Liver (tissue), 3 donors: ENCODE data around the gene HAPLN2.
"Not testable (repeated sequence)": the region's sequence is repeated elsewhere in the genome, so short reads cannot be mapped to it uniquely, and the experiment has no call there.

Experiments
- ATF3 ChIP-seq: IDR thresholded peaks from 2 replicates; pipeline ENCODE4 v1.6.1; 2016; ENCODE audit warnings: antibody characterized with exemption
- CTCF ChIP-seq: fragments of 150-350 bp; IDR thresholded peaks from 2 replicates; pipeline ENCODE4 v1.5.1; 2017; ENCODE audit warnings: improper control_type of control experiment, low read depth, low read length; ENCODE audit not compliant: missing input control
- GABPA ChIP-seq, 2 donors: IDR thresholded peaks in 1 of 2; conservative IDR thresholded peaks in 1 of 2; 2 replicates each; pipeline ENCODE4 v1.6.1; 2016; ENCODE audit warnings: antibody characterized with exemption in 2 of 2, mild to moderate bottlenecking in 1 of 2, moderate library complexity in 1 of 2
- HNF4A ChIP-seq, 2 donors: conservative IDR thresholded peaks; 2 replicates each; pipeline ENCODE4 v1.6.1; 2016; ENCODE audit warnings: antibody characterized with exemption in 2 of 2, mild to moderate bottlenecking in 2 of 2
- JUND ChIP-seq, 2 donors: IDR thresholded peaks; 2 replicates each; pipeline ENCODE4 v1.6.1; 2016; ENCODE audit warnings: antibody characterized with exemption in 2 of 2
- MAX ChIP-seq: IDR thresholded peaks from 2 replicates; pipeline ENCODE4 v1.6.1; 2016; ENCODE audit warnings: antibody characterized with exemption
- NR2F2 ChIP-seq: IDR thresholded peaks from 2 replicates; pipeline ENCODE4 v1.6.1; 2016; ENCODE audit warnings: antibody characterized with exemption
- RAD21 ChIP-seq, 2 donors: IDR thresholded peaks; 2 replicates each; pipeline ENCODE4 v1.6.1; 2016; ENCODE audit warnings: antibody characterized with exemption in 2 of 2, mild to moderate bottlenecking in 2 of 2
- REST ChIP-seq: IDR thresholded peaks from 2 replicates; pipeline ENCODE4 v1.6.1; 2016; ENCODE audit warnings: antibody characterized with exemption, mild to moderate bottlenecking
- RXRA ChIP-seq, 2 donors: IDR thresholded peaks; 2 replicates each; pipeline ENCODE4 v1.6.1; 2017 to 2018; ENCODE audit warnings: antibody characterized with exemption in 2 of 2, mild to moderate bottlenecking in 1 of 2
- SP1 ChIP-seq: IDR thresholded peaks from 2 replicates; pipeline ENCODE4 v1.6.1; 2018; ENCODE audit warnings: antibody characterized with exemption, mild to moderate bottlenecking
- TAF1 ChIP-seq: conservative IDR thresholded peaks from 2 replicates; pipeline ENCODE4 v1.6.1; 2016; ENCODE audit warnings: antibody characterized with exemption, mild to moderate bottlenecking
- YY1 ChIP-seq: IDR thresholded peaks from 2 replicates; pipeline ENCODE4 v1.6.1; 2016; ENCODE audit warnings: antibody characterized with exemption, mild to moderate bottlenecking
- ZBTB33 ChIP-seq: IDR thresholded peaks from 2 replicates; pipeline ENCODE4 v1.6.1; 2016; ENCODE audit warnings: antibody characterized with exemption
- donor health status: healthy.
- donor health status: healthy.

- not testable (repeated sequence) for TF ChIP-seq SP1; CTCF; MAX; JUND (IDR thresholded peaks at IDR 0.05); GABPA (IDR thresholded peaks at IDR 0.05 in 1 of 2, conservative IDR thresholded peaks at IDR 0.05 in 1 of 2); REST; TAF1; YY1; ATF3; RXRA (IDR thresholded peaks at IDR 0.05); NR2F2; HNF4A (conservative IDR thresholded peaks at IDR 0.05); RAD21 (IDR thresholded peaks at IDR 0.05); ZBTB33
Observed at GRCh38 chr1:156631152-156631551, 11.9 kb downstream of the HAPLN2 start.
